ENCODE data around the gene STAU1. TPM values are rescaled to one million over a fixed set of nuclear protein-coding genes. Genes with fewer than 3 reads are reported as not detected.
"Not testable (repeated sequence)": the region's sequence is repeated elsewhere in the genome, so short reads cannot be mapped to it uniquely, and the experiment has no call there.

Gene STAU1
- total RNA-seq, 2 donors from 2014 or later = 90.2 to 95.5 TPM

DNA sequence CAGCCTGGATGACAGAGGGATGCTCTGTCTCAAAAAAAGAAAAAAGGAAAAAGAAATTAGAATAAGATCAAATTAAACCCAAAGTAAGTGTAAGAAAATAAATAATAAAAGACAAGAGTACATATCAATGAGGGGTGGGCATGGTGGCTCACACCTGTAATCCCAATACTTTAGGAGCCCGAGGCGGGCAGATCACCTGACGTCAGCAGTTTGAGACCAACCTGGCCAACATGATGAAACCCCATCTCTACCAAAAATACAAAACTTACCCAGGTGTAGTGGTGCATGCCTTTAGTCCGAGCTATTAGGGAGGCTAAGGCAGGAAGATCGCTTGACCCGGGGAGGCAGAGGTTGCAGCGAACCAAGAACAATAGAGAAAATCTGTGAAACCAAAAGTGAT is 14.9 kb upstream of the STAU1 start:
- Histone ChIP-seq H3K4me1 (ENCODE audit: control insufficient read depth, insufficient read depth, low read length) (no peaks in the 10 kb centered on the region), H3K4me3 (ENCODE audit: low read length) (no peak overlapping the region), H3K36me3 (ENCODE audit: control insufficient read depth, insufficient read depth, low read length) (no peaks in the 10 kb centered on the region), H3K27me3 (ENCODE audit: control insufficient read depth, insufficient read depth, low read length, poor library complexity, severe bottlenecking) (no peaks in the 10 kb centered on the region), H3K9ac (ENCODE audit: extremely low read depth, low read length, poor library complexity, severe bottlenecking) (no peak overlapping the region), H3K9me3 (ENCODE audit: control insufficient read depth, low read length) (no peaks in the 10 kb centered on the region), H3K27ac (ENCODE audit: low read depth, low read length) (no peak overlapping the region)
- H3K9me3 Mint-ChIP-seq = peaks cover 7% of the 10 kb centered on the region
- H3K4me3 Mint-ChIP-seq = no peak overlapping the region
- 86 to 94% methylated on average over 7 of the region's 7 CpGs for WGBS, 2 experiments (ENCODE audit: insufficient coverage in 1 of 2, insufficient read length in 1 of 2)
- DNase-seq = no peak
- no peak overlapping the region for H3K27ac Mint-ChIP-seq
- no peaks in the 10 kb centered on the region for H3K36me3 Mint-ChIP-seq (ENCODE audit: low read depth)
- H3K4me1 Mint-ChIP-seq = no peaks in the 10 kb centered on the region
- TF ChIP-seq, protein P1, sequence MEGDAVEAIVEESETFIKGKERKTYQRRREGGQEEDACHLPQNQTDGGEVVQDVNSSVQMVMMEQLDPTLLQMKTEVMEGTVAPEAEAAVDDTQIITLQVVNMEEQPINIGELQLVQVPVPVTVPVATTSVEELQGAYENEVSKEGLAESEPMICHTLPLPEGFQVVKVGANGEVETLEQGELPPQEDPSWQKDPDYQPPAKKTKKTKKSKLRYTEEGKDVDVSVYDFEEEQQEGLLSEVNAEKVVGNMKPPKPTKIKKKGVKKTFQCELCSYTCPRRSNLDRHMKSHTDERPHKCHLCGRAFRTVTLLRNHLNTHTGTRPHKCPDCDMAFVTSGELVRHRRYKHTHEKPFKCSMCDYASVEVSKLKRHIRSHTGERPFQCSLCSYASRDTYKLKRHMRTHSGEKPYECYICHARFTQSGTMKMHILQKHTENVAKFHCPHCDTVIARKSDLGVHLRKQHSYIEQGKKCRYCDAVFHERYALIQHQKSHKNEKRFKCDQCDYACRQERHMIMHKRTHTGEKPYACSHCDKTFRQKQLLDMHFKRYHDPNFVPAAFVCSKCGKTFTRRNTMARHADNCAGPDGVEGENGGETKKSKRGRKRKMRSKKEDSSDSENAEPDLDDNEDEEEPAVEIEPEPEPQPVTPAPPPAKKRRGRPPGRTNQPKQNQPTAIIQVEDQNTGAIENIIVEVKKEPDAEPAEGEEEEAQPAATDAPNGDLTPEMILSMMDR (conservative IDR thresholded peaks at IDR 0.05) = no peak
- H3K27me3 Mint-ChIP-seq (ENCODE audit: insufficient read depth) = no peaks in the 10 kb centered on the region

DNA sequence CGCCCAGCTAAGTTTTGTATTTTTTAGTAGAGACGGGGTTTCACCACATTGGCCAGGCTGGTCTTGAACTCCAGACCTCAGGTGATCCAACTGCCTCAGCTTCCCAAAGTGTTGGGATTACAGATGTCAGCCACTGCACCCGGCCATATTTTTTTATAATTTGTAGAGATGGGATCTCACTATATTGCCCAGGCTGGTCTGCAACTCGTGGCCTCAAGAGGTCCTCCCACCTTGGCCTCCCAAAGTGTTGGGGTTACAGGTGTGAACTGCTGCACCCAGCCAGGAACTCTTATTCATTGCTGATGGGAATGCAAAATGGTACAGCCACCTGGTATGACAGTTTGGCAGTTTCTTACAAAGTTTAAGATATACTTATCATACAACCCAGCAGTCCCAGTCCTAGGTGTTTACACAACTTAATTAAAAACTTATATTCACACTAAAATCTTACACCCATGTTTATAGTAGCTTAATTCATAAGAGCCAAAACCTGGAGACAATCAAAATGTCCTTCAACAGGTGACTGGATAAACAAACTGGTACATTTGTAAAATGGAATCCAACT is 11.7 kb upstream of the STAU1 start:
- no peak overlapping the region for H3K27ac Mint-ChIP-seq
- no peaks in the 10 kb centered on the region for H3K27me3 Mint-ChIP-seq (ENCODE audit: insufficient read depth)
- Histone ChIP-seq H3K9me3 (ENCODE audit: control insufficient read depth, low read length) (no peaks in the 10 kb centered on the region), H3K9ac (ENCODE audit: extremely low read depth, low read length, poor library complexity, severe bottlenecking) (no peak overlapping the region), H3K36me3 (ENCODE audit: control insufficient read depth, insufficient read depth, low read length) (no peaks in the 10 kb centered on the region), H3K4me3 (ENCODE audit: low read length) (no peak overlapping the region), H3K27me3 (ENCODE audit: control insufficient read depth, insufficient read depth, low read length, poor library complexity, severe bottlenecking) (no peaks in the 10 kb centered on the region), H3K27ac (ENCODE audit: low read depth, low read length) (no peak overlapping the region), H3K4me1 (ENCODE audit: control insufficient read depth, insufficient read depth, low read length) (no peaks in the 10 kb centered on the region)
- no peaks in the 10 kb centered on the region for H3K36me3 Mint-ChIP-seq (ENCODE audit: low read depth)
- no peak for DNase-seq
- peaks cover 4% of the 10 kb centered on the region for H3K9me3 Mint-ChIP-seq
- no peaks in the 10 kb centered on the region for H3K4me1 Mint-ChIP-seq
- TF ChIP-seq, protein P1 (conservative IDR thresholded peaks at IDR 0.05) = no peak
- no peak overlapping the region for H3K4me3 Mint-ChIP-seq
- 89 to 93% methylated on average over 4 of the region's 4 CpGs for WGBS, 2 experiments (ENCODE audit: insufficient coverage in 1 of 2, insufficient read length in 1 of 2)

DNA sequence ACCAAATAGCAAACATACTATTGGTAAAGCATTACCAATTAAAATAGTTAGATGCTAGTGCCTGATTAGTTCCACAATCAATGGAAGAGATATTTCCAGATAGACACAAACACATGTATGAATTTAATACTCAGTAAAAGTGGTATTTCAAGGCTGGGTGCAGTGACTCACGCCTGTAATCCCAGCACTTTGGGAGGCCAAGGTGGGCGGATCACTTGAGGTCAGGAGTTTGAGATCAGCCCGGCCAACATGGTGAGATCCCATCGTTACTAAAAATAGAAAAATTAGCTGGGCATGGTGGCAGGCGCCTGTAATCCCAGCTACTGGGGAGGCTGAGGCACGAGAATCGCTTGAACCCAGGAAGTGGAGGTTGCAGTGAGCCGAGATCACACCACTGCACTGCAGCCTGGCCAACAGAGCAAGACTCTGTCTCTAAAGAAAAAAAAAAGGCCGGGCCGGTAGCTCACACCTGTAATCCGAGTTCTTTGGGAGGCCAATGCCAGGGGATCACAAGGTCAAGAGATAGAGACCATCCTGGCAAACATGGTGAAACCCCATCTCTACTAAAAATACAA is 4.9 kb upstream of the STAU1 start:
- not testable (repeated sequence) for H3K4me1 Mint-ChIP-seq; H3K4me3 Mint-ChIP-seq; H3K36me3 ChIP-seq (ENCODE audit: control insufficient read depth, insufficient read depth, low read length); H3K9me3 Mint-ChIP-seq; H3K9ac ChIP-seq (ENCODE audit: extremely low read depth, low read length, poor library complexity, severe bottlenecking); H3K27ac Mint-ChIP-seq; H3K4me3 ChIP-seq (ENCODE audit: low read length); H3K27ac ChIP-seq (ENCODE audit: low read depth, low read length); H3K9me3 ChIP-seq (ENCODE audit: control insufficient read depth, low read length); DNase-seq; H3K27me3 ChIP-seq (ENCODE audit: control insufficient read depth, insufficient read depth, low read length, poor library complexity, severe bottlenecking); H3K27me3 Mint-ChIP-seq (ENCODE audit: insufficient read depth); H3K36me3 Mint-ChIP-seq (ENCODE audit: low read depth); H3K4me1 ChIP-seq (ENCODE audit: control insufficient read depth, insufficient read depth, low read length)
- WGBS, 2 experiments (ENCODE audit: insufficient coverage in 1 of 2, insufficient read length in 1 of 2) = 80% methylated on average over 11 of the region's 11 CpGs

Data from endodermal cell (in vitro differentiated cells).